Brain microvascular endothelial cell (primary cell): ENCODE data around the gene FLNA.

Experiments
- DNase-seq: peaks from one replicate; pipeline ENCODE4 v3.0.0-alpha.2; 2020
- H3K27ac ChIP-seq: fragments of 250-450 bp; sonication (Bioruptor Pico); 2 replicates; pipeline ENCODE4 v1.5.1; 2020; ENCODE audit warnings: mild to moderate bottlenecking, moderate library complexity
- H3K27me3 ChIP-seq: fragments of 250-450 bp; sonication (Bioruptor Pico); replicated peaks from 2 replicates; pipeline ENCODE4 v1.5.1; 2020; ENCODE audit warnings: mild to moderate bottlenecking
- H3K36me3 ChIP-seq: fragments of 250-450 bp; sonication (Bioruptor Pico); replicated peaks from 2 replicates; pipeline ENCODE4 v1.5.1; 2020; ENCODE audit warnings: mild to moderate bottlenecking
- H3K4me3 ChIP-seq: 2 replicates; pipeline ENCODE4 v1.5.1; 2011; ENCODE audit warnings: low read depth, mild to moderate bottlenecking, control low read depth, low read length, moderate library complexity
- CTCF ChIP-seq: IDR thresholded peaks from 2 replicates; pipeline ENCODE4 v1.5.1; 2011; ENCODE audit warnings: low read depth, mild to moderate bottlenecking, moderate library complexity, low read length, control low read depth, inconsistent platforms; ENCODE audit errors: missing control alignments
- in situ Hi-C: cut with HindIII; loops from 2 replicates; pipeline ENCODE4 v1.10.0; 2017; ENCODE audit warnings: low sequenced_read_pairs, low pct_ligation_motif_present

Gene FLNA

DNA sequence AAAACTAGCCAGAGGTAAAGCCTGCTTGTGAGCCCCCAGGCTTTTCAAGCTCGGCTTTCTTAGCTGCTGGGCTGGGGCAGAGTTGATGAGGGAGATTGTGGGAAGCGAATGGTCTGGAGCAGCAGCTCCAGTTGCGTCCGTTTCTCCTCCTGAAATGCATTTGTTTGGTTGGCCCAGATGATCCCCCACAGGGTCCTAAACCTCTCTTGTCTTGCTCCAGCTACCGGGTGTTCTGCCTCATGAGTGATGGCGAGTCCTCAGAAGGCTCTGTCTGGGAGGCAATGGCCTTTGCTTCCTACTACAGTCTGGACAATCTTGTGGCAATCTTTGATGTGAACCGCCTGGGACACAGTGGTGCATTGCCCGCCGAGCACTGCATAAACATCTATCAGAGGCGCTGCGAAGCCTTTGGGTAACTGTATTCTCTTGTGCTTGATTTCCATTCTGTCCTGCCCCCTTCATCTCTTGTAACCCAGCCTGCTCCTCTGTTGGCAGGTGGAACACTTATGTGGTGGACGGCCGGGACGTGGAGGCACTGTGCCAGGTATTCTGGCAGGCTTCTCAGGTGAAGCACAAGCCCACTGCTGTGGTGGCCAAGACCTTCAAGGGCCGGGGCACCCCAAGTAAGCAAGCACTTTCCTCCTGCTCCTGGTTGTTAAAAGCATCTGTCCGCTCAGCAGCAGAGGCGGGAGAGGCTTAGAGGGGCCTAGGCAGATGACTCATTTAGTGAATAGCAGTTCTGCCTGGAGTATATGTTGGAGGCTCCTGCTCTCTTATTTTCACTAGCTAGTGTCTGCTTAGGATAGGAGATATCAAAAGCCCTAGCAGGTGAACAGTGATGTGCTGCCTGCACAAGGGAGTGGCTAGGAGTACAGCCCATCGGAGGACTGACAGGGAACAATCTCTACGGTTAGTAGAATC lies 63.6 kb downstream of the FLNA start:
- H3K27ac ChIP-seq = no peak overlapping the region
- in situ Hi-C loops = no loop called here

GRCh38 chrX:154309041-154309775 lies 65.2 kb downstream of the FLNA start:
- H3K36me3 ChIP-seq = no peaks in the 10 kb centered on the region
- no peak overlapping the region for H3K4me3 ChIP-seq
- no peak overlapping the region for H3K27ac ChIP-seq
- in situ Hi-C loops = no loop called here
- no peak for DNase-seq
- no peak for TF ChIP-seq CTCF
- H3K27me3 ChIP-seq = no peaks in the 10 kb centered on the region

More for the DNA sequence above, 63.6 kb downstream of the FLNA start:
- no peaks in the 10 kb centered on the region for H3K27me3 ChIP-seq
- TF ChIP-seq CTCF = no peak
- H3K4me3 ChIP-seq = no peak overlapping the region
- H3K36me3 ChIP-seq = no peaks in the 10 kb centered on the region
- DNase-seq = no peak

- no peaks in the 10 kb centered on the region for H3K36me3 ChIP-seq
These were observed 66.1 kb downstream of the FLNA start for GRCh38 chrX:154308108-154308946.

DNA sequence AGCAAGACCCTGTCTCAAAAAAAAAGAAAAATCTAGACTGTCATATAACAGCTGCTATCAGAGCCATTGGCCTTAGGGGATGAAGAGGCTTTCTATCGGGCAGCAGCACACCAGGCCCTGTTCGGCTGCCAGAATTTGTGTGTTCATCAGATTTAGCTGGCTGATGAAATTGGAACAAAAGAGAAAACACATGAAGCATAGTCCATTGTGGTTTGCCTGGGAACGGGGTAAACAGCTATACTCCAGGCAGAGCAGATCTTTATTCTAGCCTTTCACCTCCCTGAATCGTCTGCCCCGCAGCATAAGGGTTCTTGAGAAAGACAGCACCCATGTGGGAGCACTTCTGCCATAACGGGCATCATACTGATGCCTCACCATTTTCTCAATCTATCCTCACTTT lies 67.2 kb downstream of the FLNA start:
- Histone ChIP-seq H3K27me3 (no peaks in the 10 kb centered on the region), H3K4me3 (no peak overlapping the region), H3K27ac (no peak overlapping the region), H3K36me3 (no peaks in the 10 kb centered on the region)
- DNase-seq = no peak
- TF ChIP-seq CTCF = no peak
- in situ Hi-C loops = no loop called here

More at GRCh38 chrX:154308108-154308946, 66.1 kb downstream of the FLNA start:
- Histone ChIP-seq H3K4me3 (no peak overlapping the region), H3K27me3 (no peaks in the 10 kb centered on the region), H3K27ac (no peak overlapping the region)
- peak; percentile 41 for DNase-seq
- TF ChIP-seq CTCF = peak; percentile 78
- in situ Hi-C loops = no loop called here

- Histone ChIP-seq H3K27me3 (no peaks in the 10 kb centered on the region), H3K4me3 (no peak overlapping the region), H3K36me3 (no peaks in the 10 kb centered on the region), H3K27ac (no peak overlapping the region)
- in situ Hi-C loops = no loop called here
- no peak for DNase-seq
- TF ChIP-seq CTCF = no peak
These were observed 68.8 kb downstream of the FLNA start for GRCh38 chrX:154305541-154306205.
